Globus pallidus (tissue), 1 donor: Measurements from ENCODE around the gene ABCB9.
A peak's percentile ranks its signal among the peaks of the same experiment; 100 is the strongest.
"Not testable (repeated sequence)": the region's sequence is repeated elsewhere in the genome, so short reads cannot be mapped to it uniquely, and the experiment has no call there.

ENCODE experiments used
- DNase-seq: peaks from one replicate; pipeline ENCODE4 v3.0.0-alpha.2; 2015; ENCODE audit warnings: low spot score

Gene ABCB9

GRCh38 chr12:122895320-122895703 is 71.0 kb downstream of the ABCB9 start:
- DNase-seq: no peak

GRCh38 chr12:122894193-122895121 is 71.8 kb downstream of the ABCB9 start:
- DNase-seq: no peak

GRCh38 chr12:122893208-122894153 is 72.8 kb downstream of the ABCB9 start:
- no peak for DNase-seq

GRCh38 chr12:122892724-122893123 is 73.5 kb downstream of the ABCB9 start:
- not testable (repeated sequence) for DNase-seq

GRCh38 chr12:122891661-122892525 is 74.4 kb downstream of the ABCB9 start:
- no peak for DNase-seq

- DNase-seq: no peak
Observed at GRCh38 chr12:122889761-122890520, 76.3 kb downstream of the ABCB9 start.

- no peak for DNase-seq
Observed at GRCh38 chr12:122888232-122888752, 78.0 kb downstream of the ABCB9 start.

- DNase-seq: no peak
Observed at GRCh38 chr12:122887819-122888212, 78.4 kb downstream of the ABCB9 start.

- DNase-seq: no peak
Observed at GRCh38 chr12:122886851-122887818, 79.1 kb downstream of the ABCB9 start.

GRCh38 chr12:122886161-122886560 is 80.1 kb downstream of the ABCB9 start:
- no peak for DNase-seq

- no peak for DNase-seq
Observed at GRCh38 chr12:122884860-122885259, 81.4 kb downstream of the ABCB9 start.

GRCh38 chr12:122884091-122884826 is 82.0 kb downstream of the ABCB9 start:
- no peak for DNase-seq

GRCh38 chr12:122882908-122883558 is 83.2 kb downstream of the ABCB9 start:
- DNase-seq: no peak

GRCh38 chr12:122880668-122881067 is 85.6 kb downstream of the ABCB9 start:
- DNase-seq: peak; percentile 86

GRCh38 chr12:122880155-122880667 is 86.1 kb downstream of the ABCB9 start:
- DNase-seq: no peak
